Mucosa of rectum (tissue), 2 donors: ENCODE results near the gene ADAMTS16.

Experiments used
- H3K27ac ChIP-seq, 2 donors: one replicate each; pipeline ENCODE4 v1.7.0; 2013; ENCODE audit warnings: inconsistent platforms in 2 of 2, low read depth in 2 of 2, low read length in 2 of 2
- H3K27me3 ChIP-seq, 2 donors: one replicate each; pipeline ENCODE4 v1.7.0; 2013; ENCODE audit warnings: low read length in 2 of 2; ENCODE audit not compliant: control insufficient read depth in 2 of 2, insufficient read depth in 2 of 2
- H3K36me3 ChIP-seq, 2 donors: one replicate each; pipeline ENCODE4 v1.7.0; 2013; ENCODE audit warnings: low read length in 2 of 2; ENCODE audit not compliant: control insufficient read depth in 2 of 2, insufficient read depth in 2 of 2
- H3K4me1 ChIP-seq, 2 donors: one replicate each; pipeline ENCODE4 v1.7.0; 2013; ENCODE audit warnings: low read length in 2 of 2, mild to moderate bottlenecking in 1 of 2; ENCODE audit not compliant: control insufficient read depth in 2 of 2, insufficient read depth in 2 of 2
- H3K4me3 ChIP-seq, 2 donors: one replicate each; pipeline ENCODE4 v1.7.0; 2013; ENCODE audit warnings: low read length in 2 of 2
- H3K9ac ChIP-seq, 2 donors: one replicate each; pipeline ENCODE4 v1.7.0; 2013; ENCODE audit warnings: low read length in 2 of 2, low read depth in 1 of 2, mild to moderate bottlenecking in 1 of 2
- H3K9me3 ChIP-seq, 2 donors: one replicate each; pipeline ENCODE4 v1.7.0; 2013; ENCODE audit warnings: low read length in 2 of 2; ENCODE audit not compliant: control insufficient read depth in 2 of 2
- donor health status: healthy.
- donor health status: Normal muscosa, but diverticular disease.

ADAMTS16 gene

DNA sequence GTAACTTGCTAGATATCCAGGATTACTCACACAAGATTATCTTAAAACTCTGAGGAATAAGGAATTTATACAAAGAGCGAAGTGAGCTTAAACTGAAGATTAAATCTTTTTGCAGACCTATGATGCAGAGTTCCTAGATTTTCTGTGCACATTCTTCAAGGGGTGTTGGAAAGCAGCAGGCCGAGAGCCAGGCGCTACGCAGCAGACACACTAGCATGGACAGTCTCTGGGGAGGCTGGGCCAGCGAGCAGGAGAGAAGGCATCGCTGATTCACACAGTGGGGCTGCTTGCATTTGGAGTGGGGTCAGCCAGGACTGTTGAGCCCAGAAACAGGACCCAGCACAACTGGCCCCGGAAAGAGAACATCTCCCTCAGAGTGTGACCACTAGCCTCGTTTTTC lies 136.3 kb downstream of the ADAMTS16 start:
- Histone ChIP-seq H3K9ac (no peak overlapping the region), H3K27ac (no peak overlapping the region), H3K4me3 (no peak overlapping the region), H3K4me1 (no peaks in the 10 kb centered on the region), H3K27me3 (no peaks in the 10 kb centered on the region), H3K36me3 (no peaks in the 10 kb centered on the region), H3K9me3 (no peaks in the 10 kb centered on the region)

DNA sequence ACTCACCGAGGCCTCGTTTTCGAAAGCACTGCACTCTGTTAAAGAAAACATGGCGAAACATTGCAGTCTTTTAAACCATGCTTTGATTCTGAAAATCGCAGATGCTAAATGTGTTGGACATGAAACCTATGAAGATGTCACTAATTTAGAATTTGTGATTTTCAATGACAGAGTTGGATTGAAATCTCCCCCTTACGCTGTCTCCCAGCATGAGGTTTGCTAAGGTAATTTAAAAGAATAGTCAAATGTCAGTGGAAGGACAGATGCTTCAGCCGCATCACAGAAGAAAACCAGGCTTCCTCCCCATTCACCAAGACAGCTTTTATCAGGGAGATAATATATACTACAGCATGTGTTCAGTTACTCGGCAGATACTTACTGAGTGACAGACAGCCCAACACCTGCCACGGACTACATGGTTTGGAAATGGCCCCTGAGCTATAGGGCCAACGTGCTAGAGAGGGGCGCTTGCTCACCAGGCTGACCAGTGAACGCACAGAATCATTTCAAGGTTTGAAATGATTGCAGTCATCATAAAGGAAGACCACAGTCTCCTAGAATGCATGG lies 136.9 kb downstream of the ADAMTS16 start:
- no peak overlapping the region for H3K27ac ChIP-seq
- no peaks in the 10 kb centered on the region for H3K9me3 ChIP-seq
- no peaks in the 10 kb centered on the region for H3K36me3 ChIP-seq
- H3K27me3 ChIP-seq: no peaks in the 10 kb centered on the region
- no peak overlapping the region for H3K4me3 ChIP-seq
- no peak overlapping the region for H3K9ac ChIP-seq
- no peaks in the 10 kb centered on the region for H3K4me1 ChIP-seq

DNA sequence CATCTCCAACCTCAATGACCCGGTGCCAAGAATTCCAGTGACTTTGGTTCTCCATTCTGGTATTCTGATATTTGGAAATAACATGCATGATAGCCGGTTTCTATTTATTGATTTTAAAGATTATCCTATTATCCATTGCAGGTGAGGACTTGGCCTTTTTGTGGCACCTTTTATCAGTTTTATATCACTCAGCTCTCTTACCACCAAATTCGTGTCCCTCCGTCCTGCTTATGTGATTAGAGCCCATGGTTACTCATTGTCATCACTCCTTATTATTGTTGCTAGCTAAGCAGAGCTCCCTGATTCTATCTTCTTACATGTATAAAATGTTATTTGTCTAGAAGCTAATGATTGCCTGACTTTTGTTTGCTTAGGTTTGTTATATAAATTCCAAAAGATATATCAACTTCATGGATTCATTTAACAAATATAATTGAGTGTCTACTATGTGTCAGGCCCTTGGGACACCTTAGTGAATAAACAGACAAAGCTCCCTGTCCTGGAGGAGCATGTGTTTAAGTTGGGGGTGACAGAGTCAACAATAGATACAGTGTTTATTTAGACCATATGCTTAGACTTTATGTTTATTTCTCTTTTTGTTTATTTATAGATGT lies 138.2 kb downstream of the ADAMTS16 start:
- H3K36me3 ChIP-seq: no peaks in the 10 kb centered on the region
- no peak overlapping the region for H3K4me3 ChIP-seq
- no peaks in the 10 kb centered on the region for H3K9me3 ChIP-seq
- no peak overlapping the region for H3K9ac ChIP-seq
- H3K4me1 ChIP-seq: no peaks in the 10 kb centered on the region
- H3K27ac ChIP-seq: no peak overlapping the region
- H3K27me3 ChIP-seq: no peaks in the 10 kb centered on the region

DNA sequence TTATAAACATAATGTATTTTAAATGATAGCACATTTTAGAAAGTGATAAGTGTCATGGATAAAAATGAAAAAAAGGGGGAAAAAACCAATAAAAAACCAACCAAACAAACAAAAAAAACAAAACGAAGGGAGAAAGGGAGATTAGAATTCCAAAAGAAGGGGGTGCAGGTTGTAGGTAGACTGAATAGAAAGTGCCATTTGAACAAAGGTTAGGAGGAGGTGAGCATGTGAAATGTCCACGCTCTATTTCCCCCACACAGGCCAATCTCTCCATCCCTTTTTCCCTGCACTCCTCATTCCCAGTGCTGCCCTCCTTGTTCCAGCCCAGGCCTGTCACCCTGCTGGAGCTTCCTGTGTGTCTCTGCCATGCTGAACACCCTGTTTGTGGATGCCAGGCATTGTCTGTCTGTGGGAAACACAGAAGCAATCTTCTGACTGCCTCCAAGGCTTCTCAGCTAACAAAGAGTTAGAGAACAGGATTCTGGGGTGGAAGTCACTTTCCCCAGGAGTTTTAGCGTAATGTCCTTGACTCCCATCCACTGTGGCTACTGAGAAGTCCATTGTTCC lies 138.8 kb downstream of the ADAMTS16 start:
- Histone ChIP-seq H3K27me3 (no peaks in the 10 kb centered on the region), H3K4me1 (no peaks in the 10 kb centered on the region), H3K36me3 (no peaks in the 10 kb centered on the region), H3K4me3 (no peak overlapping the region), H3K9me3 (no peaks in the 10 kb centered on the region), H3K9ac (no peak overlapping the region), H3K27ac (no peak overlapping the region)

DNA sequence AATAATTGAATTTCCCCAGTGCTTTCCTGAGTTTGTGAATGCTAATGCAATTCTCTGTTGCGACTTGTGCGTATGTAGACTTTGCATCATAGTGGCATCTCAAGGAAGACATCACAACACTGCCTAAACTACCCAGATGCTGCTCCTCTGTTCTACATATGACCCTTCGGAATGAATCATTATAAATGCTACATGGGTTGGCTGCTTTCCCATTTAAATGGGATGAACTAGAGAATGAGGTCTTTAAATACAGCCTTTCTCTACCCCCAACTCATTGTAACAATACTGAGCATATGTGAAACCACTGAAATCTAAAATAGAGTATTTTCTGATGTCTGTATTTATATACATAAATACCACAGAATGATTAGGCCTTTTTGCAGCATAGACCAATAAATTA lies 145.8 kb downstream of the ADAMTS16 start:
- no peak overlapping the region for H3K9ac ChIP-seq
- no peak overlapping the region for H3K27ac ChIP-seq
- no peaks in the 10 kb centered on the region for H3K4me1 ChIP-seq

DNA sequence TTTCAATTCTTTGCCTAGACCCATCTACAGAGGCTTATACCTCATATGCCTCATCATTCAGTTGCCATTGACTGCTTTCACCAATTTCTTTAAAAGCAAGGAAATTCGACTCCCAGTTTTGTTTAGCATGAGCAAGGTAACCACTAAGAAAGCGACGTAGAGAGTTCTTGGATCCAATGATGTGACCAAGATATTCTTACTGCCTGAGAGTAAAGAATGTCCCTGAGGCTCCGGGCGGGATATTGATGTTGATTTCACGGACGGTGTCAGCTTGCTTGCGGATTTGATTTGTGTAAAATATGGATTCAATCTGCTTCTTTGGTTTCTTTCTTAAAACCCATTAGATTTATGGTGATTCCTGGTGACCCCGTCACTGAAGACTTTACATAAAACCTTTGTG lies 147.3 kb downstream of the ADAMTS16 start:
- H3K27ac ChIP-seq: no peak overlapping the region
- no peak overlapping the region for H3K9ac ChIP-seq
- H3K4me1 ChIP-seq: no peaks in the 10 kb centered on the region
- H3K4me3 ChIP-seq: no peak overlapping the region
- no peaks in the 10 kb centered on the region for H3K27me3 ChIP-seq
- H3K36me3 ChIP-seq: no peaks in the 10 kb centered on the region
- no peaks in the 10 kb centered on the region for H3K9me3 ChIP-seq

More for the DNA sequence above, 145.8 kb downstream of the ADAMTS16 start:
- Histone ChIP-seq H3K9me3 (no peaks in the 10 kb centered on the region), H3K4me3 (no peak overlapping the region), H3K36me3 (no peaks in the 10 kb centered on the region), H3K27me3 (no peaks in the 10 kb centered on the region)

DNA sequence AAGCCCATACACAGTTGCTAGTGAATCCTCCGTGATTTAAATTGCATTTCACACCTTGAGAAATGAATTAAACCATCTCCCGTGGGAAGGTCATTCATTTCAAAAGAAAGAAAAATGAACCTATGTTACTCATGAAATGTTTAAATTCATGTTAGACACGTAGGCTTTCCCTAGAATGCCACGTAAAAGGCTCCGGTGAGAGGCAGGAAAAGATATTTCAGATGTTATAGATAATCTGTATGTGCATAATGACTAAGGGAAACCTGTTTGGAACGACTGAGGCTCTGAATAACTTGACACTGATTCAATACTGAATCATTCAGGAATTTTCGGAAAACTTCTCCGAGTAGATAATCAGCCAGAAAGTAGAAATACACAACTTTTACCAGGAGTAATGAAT lies 148.1 kb downstream of the ADAMTS16 start:
- Histone ChIP-seq H3K27ac (no peak overlapping the region), H3K4me3 (no peak overlapping the region), H3K9ac (no peak overlapping the region), H3K36me3 (no peaks in the 10 kb centered on the region), H3K9me3 (no peaks in the 10 kb centered on the region), H3K27me3 (no peaks in the 10 kb centered on the region), H3K4me1 (no peaks in the 10 kb centered on the region)

DNA sequence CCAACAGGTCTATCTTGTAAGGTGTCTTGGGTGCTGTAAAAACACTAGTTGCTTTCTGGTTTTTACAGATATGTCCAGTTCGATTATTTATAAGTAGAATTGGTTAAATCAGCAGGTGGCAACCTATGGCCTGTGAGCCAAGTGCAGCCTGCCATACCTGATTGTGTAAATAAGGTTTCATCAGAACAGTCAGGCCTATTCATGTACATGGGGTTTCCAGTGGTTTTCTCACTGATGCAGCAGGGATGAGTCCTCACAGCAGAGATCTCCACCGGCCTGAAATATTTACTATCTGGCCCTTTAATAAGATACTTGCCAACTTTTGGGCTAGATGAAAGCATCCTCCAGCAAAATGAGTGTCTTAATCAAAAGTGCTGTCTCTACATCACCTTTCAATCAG lies 149.4 kb downstream of the ADAMTS16 start:
- Histone ChIP-seq H3K27me3 (no peaks in the 10 kb centered on the region), H3K4me1 (no peaks in the 10 kb centered on the region), H3K36me3 (no peaks in the 10 kb centered on the region), H3K4me3 (no peak overlapping the region), H3K9me3 (no peaks in the 10 kb centered on the region), H3K9ac (no peak overlapping the region), H3K27ac (no peak overlapping the region)

DNA sequence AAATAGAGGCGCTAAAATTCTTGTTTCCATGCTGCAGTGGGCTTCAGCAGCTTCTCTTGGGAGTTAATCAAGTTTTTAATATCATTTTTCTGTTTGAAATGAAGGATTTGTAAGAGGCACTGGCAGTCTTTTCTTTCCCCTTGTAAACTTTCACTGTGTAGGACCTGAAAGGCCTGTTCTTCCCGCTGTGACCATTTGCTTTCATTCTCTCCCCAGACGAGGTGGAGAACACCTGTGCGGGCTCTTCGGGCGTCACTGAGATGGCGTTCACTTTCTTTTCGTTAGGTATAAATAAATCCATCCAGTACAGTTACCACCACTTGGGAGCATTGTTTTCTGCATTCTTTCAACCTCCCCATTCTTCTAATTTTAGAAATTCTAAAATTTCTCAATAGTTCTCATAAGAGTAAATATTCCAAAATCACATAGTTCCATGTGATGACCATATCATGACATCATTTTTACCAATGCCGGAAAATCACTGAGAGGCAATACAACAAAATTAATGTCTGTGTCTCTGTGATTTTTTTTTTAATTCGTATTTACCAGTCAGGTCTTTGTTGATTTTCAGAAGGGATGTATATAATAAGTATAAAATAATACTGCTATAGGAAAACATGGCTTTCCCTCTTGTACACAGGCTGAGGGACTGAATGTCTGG lies 150.7 kb downstream of the ADAMTS16 start:
- Histone ChIP-seq H3K27me3 (no peaks in the 10 kb centered on the region), H3K27ac (no peak overlapping the region), H3K9me3 (no peaks in the 10 kb centered on the region), H3K4me1 (no peaks in the 10 kb centered on the region), H3K36me3 (no peaks in the 10 kb centered on the region), H3K4me3 (no peak overlapping the region), H3K9ac (no peak overlapping the region)

DNA sequence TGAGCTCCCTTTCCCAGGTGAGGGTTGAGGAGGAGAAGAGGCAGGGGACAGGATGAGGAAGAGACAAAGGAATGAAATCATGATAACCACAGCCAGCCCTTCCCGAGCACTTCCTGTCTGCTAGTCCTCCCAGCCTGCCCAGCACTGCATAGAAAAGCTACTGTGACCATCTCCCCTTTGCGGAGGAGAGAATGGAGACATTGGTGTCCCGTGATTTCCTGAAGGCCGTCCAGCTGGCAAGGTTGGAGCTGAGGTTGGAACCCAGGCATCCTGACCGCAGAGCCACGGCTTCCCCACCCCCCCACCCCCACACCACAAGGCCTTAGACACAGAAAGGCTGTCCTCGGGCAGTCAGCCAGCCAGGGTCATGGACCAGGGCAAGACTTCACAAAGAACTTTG lies 151.2 kb downstream of the ADAMTS16 start:
- no peak overlapping the region for H3K27ac ChIP-seq
- no peaks in the 10 kb centered on the region for H3K36me3 ChIP-seq
- H3K4me1 ChIP-seq: no peaks in the 10 kb centered on the region
- no peak overlapping the region for H3K9ac ChIP-seq
- no peak overlapping the region for H3K4me3 ChIP-seq
- H3K9me3 ChIP-seq: no peaks in the 10 kb centered on the region
- no peaks in the 10 kb centered on the region for H3K27me3 ChIP-seq
